Ectodermal cell (in vitro differentiated cells): Measurements from ENCODE around the gene ATCAY.
"Not testable (repeated sequence)": the region's sequence is repeated elsewhere in the genome, so short reads cannot be mapped to it uniquely, and the experiment has no call there.

Source experiments
- H3K27ac ChIP-seq: 2 replicates; pipeline ENCODE4 v1.7.0; 2013; ENCODE audit warnings: mild to moderate bottlenecking, low read depth, low read length; ENCODE audit not compliant: insufficient read depth, poor library complexity, severe bottlenecking
- H3K27me3 ChIP-seq: 2 replicates; pipeline ENCODE4 v1.7.0; 2013; ENCODE audit warnings: mild to moderate bottlenecking, low read length; ENCODE audit not compliant: insufficient read depth, control insufficient read depth, poor library complexity, severe bottlenecking
- H3K36me3 ChIP-seq: one replicate; pipeline ENCODE4 v1.7.0; 2013; ENCODE audit warnings: low read length; ENCODE audit not compliant: control insufficient read depth, insufficient read depth
- H3K4me1 ChIP-seq: one replicate; pipeline ENCODE4 v1.7.0; 2013; ENCODE audit warnings: low read length; ENCODE audit not compliant: control insufficient read depth, insufficient read depth
- H3K4me3 ChIP-seq: 2 replicates; pipeline ENCODE4 v1.7.0; 2013; ENCODE audit warnings: low read depth, low read length, control low read depth; ENCODE audit not compliant: insufficient read depth
- H3K9me3 ChIP-seq: 2 replicates; pipeline ENCODE4 v1.7.0; 2013; ENCODE audit warnings: mild to moderate bottlenecking, low read length, moderate library complexity; ENCODE audit not compliant: control insufficient read depth
- WGBS, 2 experiments: methylation state at CpG; one replicate each; pipeline ENCODE4 v1.1.7; 2013; ENCODE audit warnings: missing lambda C conversion rate in 2 of 2; 5-methylcytosine and 5-hydroxymethylcytosine counted together

ATCAY gene

GRCh38 chr19:3959766-3960131, 79.3 kb downstream of the ATCAY start:
- Histone ChIP-seq H3K36me3 (peaks cover 36% of the 10 kb centered on the region), H3K4me1 (no peaks in the 10 kb centered on the region), H3K27ac (no peak overlapping the region), H3K4me3 (no peak overlapping the region), H3K9me3 (no peaks in the 10 kb centered on the region), H3K27me3 (no peaks in the 10 kb centered on the region)
- WGBS, 2 experiments, result 94 to 95% methylated on average over 15 of the region's 15 CpGs

GRCh38 chr19:3961007-3961406, 80.5 kb downstream of the ATCAY start:
- peaks cover 44% of the 10 kb centered on the region for H3K36me3 ChIP-seq

DNA sequence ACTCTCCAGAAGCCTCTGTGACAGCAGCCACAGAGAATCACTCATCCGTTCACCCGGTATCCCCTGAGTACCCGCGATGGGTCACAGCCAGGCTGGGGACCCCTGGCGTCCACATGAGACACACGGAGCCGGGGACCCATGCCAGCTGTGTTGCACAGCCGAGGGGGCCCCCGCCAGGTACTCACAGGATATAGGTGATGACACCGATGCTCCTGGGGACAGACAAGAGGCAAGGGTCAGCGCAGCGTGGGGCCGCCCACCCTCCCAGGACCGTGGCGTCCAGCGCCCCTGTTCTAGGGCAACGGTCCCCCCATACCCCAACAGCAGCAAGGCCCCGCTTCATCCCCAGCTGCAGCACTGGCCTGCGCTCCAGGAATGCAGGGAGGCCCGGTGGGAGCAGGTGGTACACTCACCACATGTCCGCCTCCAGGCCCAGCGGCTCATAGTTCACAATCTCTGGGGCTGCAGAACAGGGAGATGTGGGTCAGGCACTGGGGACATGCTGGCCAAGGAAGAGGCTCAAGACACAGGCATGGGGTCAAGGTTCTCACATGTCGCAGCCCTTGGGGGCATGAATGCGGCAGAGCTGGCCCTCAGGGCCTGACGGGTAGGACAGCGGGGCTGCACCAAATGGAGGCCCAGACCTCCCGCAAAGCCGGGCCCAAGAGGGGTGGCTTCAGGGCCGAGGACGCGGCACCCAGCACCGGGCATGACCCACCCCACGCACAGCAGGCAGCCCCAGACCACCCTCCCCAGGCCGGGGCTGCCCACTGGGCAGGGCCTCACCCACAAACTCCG, 83.2 kb downstream of the ATCAY start:
- Histone ChIP-seq H3K27ac (no peak overlapping the region), H3K4me1 (peaks cover 9% of the 10 kb centered on the region), H3K4me3 (no peak overlapping the region), H3K27me3 (no peaks in the 10 kb centered on the region), H3K9me3 (no peaks in the 10 kb centered on the region), H3K36me3 (peaks cover 45% of the 10 kb centered on the region)
- WGBS, 2 experiments, result 96 to 97% methylated on average over 35 of the region's 35 CpGs

More at GRCh38 chr19:3961007-3961406, 80.5 kb downstream of the ATCAY start:
- Histone ChIP-seq H3K27ac (no peak overlapping the region), H3K4me1 (no peaks in the 10 kb centered on the region), H3K4me3 (no peak overlapping the region), H3K9me3 (no peaks in the 10 kb centered on the region), H3K27me3 (no peaks in the 10 kb centered on the region)
- 95 to 96% methylated on average over 24 of the region's 24 CpGs for WGBS, 2 experiments

- WGBS, 2 experiments, result 95 to 96% methylated on average over 53 to 57 of the region's 60 CpGs
- peaks cover 16% of the 10 kb centered on the region for H3K4me1 ChIP-seq
- H3K27ac ChIP-seq, result no peak overlapping the region
- no peak overlapping the region for H3K4me3 ChIP-seq
- no peaks in the 10 kb centered on the region for H3K9me3 ChIP-seq
- peaks cover 38% of the 10 kb centered on the region for H3K36me3 ChIP-seq
- H3K27me3 ChIP-seq, result no peaks in the 10 kb centered on the region
Measured at GRCh38 chr19:3964256-3965194, 84.0 kb downstream of the ATCAY start.

DNA sequence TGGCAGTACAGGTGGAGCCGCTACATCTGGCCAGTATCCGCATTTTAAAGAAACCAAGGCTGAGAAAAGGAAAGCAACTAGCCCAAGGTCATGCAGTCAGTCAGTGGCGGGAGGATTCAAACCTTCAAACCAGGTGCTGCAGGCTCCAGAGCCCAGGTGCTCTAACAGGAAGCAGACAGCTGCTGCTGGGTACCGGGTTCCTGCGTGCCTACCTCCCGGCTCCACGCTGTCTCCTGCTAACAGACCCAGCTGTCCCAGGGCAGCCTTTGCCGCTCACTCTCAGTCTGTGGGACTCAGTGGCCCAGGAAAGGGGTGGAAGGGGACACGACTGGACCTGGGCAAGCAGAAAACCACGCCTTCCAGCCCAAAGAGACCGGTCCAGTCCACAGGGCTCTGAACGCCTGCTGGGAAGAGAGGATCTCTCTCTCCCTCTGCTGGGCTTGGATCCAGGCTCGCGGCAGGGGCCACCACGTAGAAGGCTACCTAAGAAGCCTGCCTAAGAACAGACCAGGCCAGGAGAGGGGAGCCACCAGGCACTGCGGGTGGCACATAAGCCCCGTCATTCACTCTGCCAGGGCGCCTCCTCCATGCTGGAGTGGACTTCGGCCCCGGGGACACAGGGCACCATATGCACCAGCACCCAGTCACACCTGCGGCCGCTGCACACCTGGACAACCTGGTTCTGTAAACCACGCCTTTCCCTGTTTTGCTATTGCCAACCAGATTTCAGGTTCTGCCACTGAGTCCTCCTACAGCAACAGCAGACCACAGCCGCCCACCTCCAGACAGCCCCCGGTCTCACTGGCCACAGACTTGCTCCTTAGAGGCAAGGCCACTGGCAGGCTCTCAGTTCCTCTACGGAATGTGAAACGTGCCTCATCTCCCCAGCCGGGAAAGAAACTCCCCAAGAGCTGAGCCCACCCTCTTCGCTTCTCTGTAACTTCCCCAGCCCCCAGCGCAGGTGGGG, 85.8 kb downstream of the ATCAY start:
- Histone ChIP-seq H3K4me3 (no peak overlapping the region), H3K36me3 (peaks cover 32% of the 10 kb centered on the region), H3K27me3 (no peaks in the 10 kb centered on the region), H3K9me3 (no peaks in the 10 kb centered on the region), H3K27ac (no peak overlapping the region), H3K4me1 (peaks cover 20% of the 10 kb centered on the region)
- WGBS, 2 experiments, result 87 to 88% methylated on average over 30 of the region's 30 CpGs

- not testable (repeated sequence) for H3K4me3 ChIP-seq, H3K9me3 ChIP-seq, H3K27me3 ChIP-seq
- peaks cover 29% of the 10 kb centered on the region for H3K36me3 ChIP-seq
- 88 to 90% methylated on average over 12 of the region's 12 CpGs for WGBS, 2 experiments
- H3K4me1 ChIP-seq, result peaks cover 20% of the 10 kb centered on the region
- peak overlapping the region; percentile 91 for H3K27ac ChIP-seq
Measured at GRCh38 chr19:3967983-3968382, 87.5 kb downstream of the ATCAY start.

GRCh38 chr19:3968556-3969434, 88.3 kb downstream of the ATCAY start:
- H3K4me3 ChIP-seq, result peak overlapping the region; percentile 80
- peak overlapping the region; percentile 91 for H3K27ac ChIP-seq
- H3K36me3 ChIP-seq, result peaks cover 22% of the 10 kb centered on the region
- H3K9me3 ChIP-seq, result no peaks in the 10 kb centered on the region
- no peaks in the 10 kb centered on the region for H3K27me3 ChIP-seq
- 26 to 30% methylated on average over 9 of the region's 9 CpGs for WGBS, 2 experiments
- peaks cover 20% of the 10 kb centered on the region for H3K4me1 ChIP-seq

DNA sequence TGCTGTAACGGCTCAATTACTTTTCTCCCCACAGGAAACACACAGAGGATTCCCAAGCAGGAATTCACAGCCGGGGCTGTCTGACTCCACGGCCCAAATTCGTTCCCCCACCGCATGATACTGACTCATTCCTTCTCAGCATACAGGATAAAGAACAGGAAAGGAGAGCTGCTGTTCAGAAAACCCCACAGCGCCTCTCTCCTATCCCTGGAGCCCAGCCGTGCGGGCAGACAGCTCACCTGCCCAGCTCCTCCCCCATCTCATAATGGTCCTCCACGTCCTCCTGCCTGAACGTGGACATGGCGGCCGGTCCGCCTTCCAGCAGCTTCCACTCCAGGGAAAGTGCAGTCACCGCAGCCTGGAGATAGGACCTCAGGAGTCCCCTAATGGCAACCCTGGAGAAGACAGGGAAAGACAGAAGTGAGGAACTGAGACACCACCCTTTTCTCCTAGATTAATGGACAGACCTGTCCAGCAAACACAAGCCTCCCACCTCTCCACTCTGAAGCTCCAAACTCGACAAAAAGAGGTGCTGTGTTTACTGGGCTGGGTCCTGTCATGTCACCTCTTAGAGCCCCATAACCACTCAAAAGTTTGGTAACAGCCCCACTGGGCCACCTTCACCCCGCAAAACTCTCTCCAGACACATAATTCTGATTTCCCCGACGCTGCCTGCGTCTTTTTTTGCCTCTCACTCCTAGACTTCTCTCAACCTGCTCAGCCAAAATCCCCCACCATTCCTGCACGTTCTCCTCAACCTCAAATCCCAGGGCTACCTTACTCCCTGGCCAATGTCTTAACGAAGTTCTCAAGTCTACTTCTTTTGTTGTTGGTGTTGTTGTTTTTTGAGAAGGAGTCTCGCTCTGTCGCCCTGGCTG, 89.2 kb downstream of the ATCAY start:
- peaks cover 13% of the 10 kb centered on the region for H3K36me3 ChIP-seq
- peak overlapping the region; percentile 91 for H3K27ac ChIP-seq
- 16 to 19% methylated on average over 23 of the region's 23 CpGs for WGBS, 2 experiments
- peaks cover 20% of the 10 kb centered on the region for H3K4me1 ChIP-seq
- H3K27me3 ChIP-seq, result no peaks in the 10 kb centered on the region
- H3K4me3 ChIP-seq, result peak overlapping the region; percentile 80
- no peaks in the 10 kb centered on the region for H3K9me3 ChIP-seq
